OCI-LY3 (cell line): ENCODE results near the gene PRDM7.
"Not testable (repeated sequence)": the region's sequence is repeated elsewhere in the genome, so short reads cannot be mapped to it uniquely, and the experiment has no call there.

Source experiments
- CTCF ChIP-seq: fragments of 200-600, 300-600 bp; sonication (generic); IDR thresholded peaks from 2 replicates; pipeline ENCODE4 v1.5.1; 2014; ENCODE audit warnings: antibody characterized with exemption, low read length, low read depth
- EZH2phosphoT487 ChIP-seq: fragments of 200-600 bp; shearing (Covaris generic); IDR thresholded peaks from 2 replicates; pipeline ENCODE4 v1.6.1; 2018; ENCODE audit warnings: antibody characterized with exemption, mixed run types, low read depth

GRCh38 chr16:90094791-90095190 lies 17.7 kb upstream of the PRDM7 start:
- TF ChIP-seq CTCF, EZH2phosphoT487: not testable (repeated sequence)
